SU-DHL-6 (cell line): ENCODE measurements around the gene CERS1.

Experiments
- H2AFZ ChIP-seq: fragments of 200-600 bp; sonication (generic); 2 replicates; pipeline ENCODE4 v1.6.1; 2014; ENCODE audit warnings: low read depth, mild to moderate bottlenecking, moderate library complexity, mixed read lengths, antibody characterized with exemption, low read length; ENCODE audit not compliant: severe bottlenecking
- H3F3A ChIP-seq: fragments of 200-600 bp; shearing (Covaris generic); 2 replicates; pipeline ENCODE4 v1.6.0; 2016; ENCODE audit warnings: antibody characterized with exemption, mild to moderate bottlenecking; ENCODE audit not compliant: insufficient read depth
- H3K27ac ChIP-seq: fragments of 200-600 bp; sonication (generic); 2 replicates; pipeline ENCODE4 v1.5.1; 2016; ENCODE audit warnings: low read depth, mild to moderate bottlenecking, low read length, moderate library complexity, mixed read lengths
- H3K27me3 ChIP-seq: fragments of 200-600 bp; sonication (generic), shearing (Covaris generic); 2 replicates; pipeline ENCODE4 v1.6.0; 2014; ENCODE audit warnings: mild to moderate bottlenecking, low read length
- H3K36me3 ChIP-seq: fragments of 200-600 bp; sonication (generic); 2 replicates; pipeline ENCODE4 v1.6.1; 2014; ENCODE audit warnings: mild to moderate bottlenecking, low read length, mixed read lengths
- H3K4me2 ChIP-seq: fragments of 300-600, 200-600 bp; shearing (Covaris generic), sonication (generic); 2 replicates; pipeline ENCODE4 v1.6.0; 2014; ENCODE audit warnings: low read length, low read depth, mild to moderate bottlenecking; ENCODE audit not compliant: poor library complexity, severe bottlenecking
- H3K4me3 ChIP-seq: fragments of 200-600 bp; sonication (generic); 2 replicates; pipeline ENCODE4 v1.5.1; 2014; ENCODE audit warnings: antibody characterized with exemption, low read length, mild to moderate bottlenecking, mixed read lengths; ENCODE audit not compliant: insufficient read depth, poor library complexity, severe bottlenecking
- H3K79me2 ChIP-seq: fragments of 200-600 bp; sonication (generic); 2 replicates; pipeline ENCODE4 v1.6.1; 2014; ENCODE audit warnings: mild to moderate bottlenecking, low read length, moderate library complexity; ENCODE audit not compliant: insufficient read depth
- H3K9ac ChIP-seq: fragments of 200-600 bp; sonication (generic); 2 replicates; pipeline ENCODE4 v1.7.0; 2014; ENCODE audit warnings: mild to moderate bottlenecking, low read length
- H3K9me2 ChIP-seq: fragments of 200-600 bp; sonication (generic); replicated peaks from 2 replicates; pipeline ENCODE4 v1.6.1; 2014; ENCODE audit warnings: low read length; ENCODE audit not compliant: insufficient read depth
- H3K9me3 ChIP-seq: fragments of 200-600 bp; sonication (generic); 2 replicates; pipeline ENCODE4 v1.6.1; 2014; ENCODE audit warnings: low read length, mixed read lengths; ENCODE audit not compliant: insufficient read depth
- H4K20me1 ChIP-seq: fragments of 200-600 bp; sonication (generic); 2 replicates; pipeline ENCODE4 v1.6.1; 2014; ENCODE audit warnings: low read depth, mild to moderate bottlenecking, antibody characterized with exemption, low read length, moderate library complexity, mixed read lengths
- EZH2phosphoT487 ChIP-seq: fragments of 200-600 bp; sonication (generic), shearing (Covaris generic); conservative IDR thresholded peaks from 2 replicates; pipeline ENCODE4 v1.6.1; 2018; ENCODE audit warnings: mild to moderate bottlenecking, antibody characterized with exemption, low read length, moderate library complexity, mixed read lengths
- TF ChIP-seq, protein P1 (sequence below): fragments of 200-600 bp; sonication (generic); IDR thresholded peaks from one replicate; pipeline ENCODE4 v1.5.1; 2017; ENCODE audit warnings: antibody characterized with exemption, mild to moderate bottlenecking, low read length, moderate library complexity; ENCODE audit not compliant: insufficient read depth, poor library complexity, severe bottlenecking

The CERS1 gene

DNA sequence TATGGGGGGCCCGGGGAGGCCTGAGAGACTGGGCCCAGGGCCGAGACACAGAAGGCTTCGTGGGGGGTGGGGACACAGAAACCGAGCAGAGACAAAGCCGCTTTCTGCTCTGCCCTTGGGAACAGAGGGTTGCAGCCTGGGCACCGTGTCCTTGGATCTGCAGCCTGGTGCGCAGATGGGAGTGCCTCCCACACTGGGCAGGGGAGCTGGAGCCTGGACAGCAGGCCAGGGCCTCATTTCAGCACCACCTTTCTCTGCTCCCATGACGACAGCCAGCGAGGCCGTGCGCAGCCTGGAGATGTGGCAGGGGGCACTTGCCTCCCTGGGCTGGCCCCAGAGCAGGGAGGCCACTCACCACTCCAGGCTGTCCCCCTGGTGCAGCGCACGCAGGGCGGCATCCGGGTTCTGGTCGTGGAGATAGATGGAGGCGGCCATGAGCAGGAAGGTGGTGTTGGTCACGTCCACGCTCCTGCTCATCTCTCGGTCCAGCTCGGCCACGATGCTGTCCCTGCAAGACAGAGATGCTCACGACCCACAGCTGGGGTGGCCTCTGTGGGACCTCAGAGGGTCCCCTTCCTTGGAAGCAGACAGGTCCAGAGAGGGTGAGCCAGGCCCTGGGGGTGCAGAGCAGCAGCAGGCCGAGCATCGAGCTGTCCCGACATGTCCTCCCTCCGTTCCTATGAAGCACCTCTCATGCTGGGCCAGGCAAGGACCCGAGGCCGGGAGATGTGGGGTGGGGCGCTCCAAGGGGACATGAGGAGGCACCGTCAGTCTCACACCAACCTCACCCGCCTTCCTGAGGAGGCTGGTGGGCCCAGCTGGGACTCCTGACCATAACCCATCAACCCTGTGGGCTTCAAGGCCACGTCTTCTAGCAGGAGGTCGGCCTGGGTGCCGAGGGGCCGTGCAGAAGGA, 10.9 kb upstream of the CERS1 start:
- no peaks in the 10 kb centered on the region for H3K27me3 ChIP-seq
- H3K79me2 ChIP-seq, result no peaks in the 10 kb centered on the region
- TF ChIP-seq, protein P1, sequence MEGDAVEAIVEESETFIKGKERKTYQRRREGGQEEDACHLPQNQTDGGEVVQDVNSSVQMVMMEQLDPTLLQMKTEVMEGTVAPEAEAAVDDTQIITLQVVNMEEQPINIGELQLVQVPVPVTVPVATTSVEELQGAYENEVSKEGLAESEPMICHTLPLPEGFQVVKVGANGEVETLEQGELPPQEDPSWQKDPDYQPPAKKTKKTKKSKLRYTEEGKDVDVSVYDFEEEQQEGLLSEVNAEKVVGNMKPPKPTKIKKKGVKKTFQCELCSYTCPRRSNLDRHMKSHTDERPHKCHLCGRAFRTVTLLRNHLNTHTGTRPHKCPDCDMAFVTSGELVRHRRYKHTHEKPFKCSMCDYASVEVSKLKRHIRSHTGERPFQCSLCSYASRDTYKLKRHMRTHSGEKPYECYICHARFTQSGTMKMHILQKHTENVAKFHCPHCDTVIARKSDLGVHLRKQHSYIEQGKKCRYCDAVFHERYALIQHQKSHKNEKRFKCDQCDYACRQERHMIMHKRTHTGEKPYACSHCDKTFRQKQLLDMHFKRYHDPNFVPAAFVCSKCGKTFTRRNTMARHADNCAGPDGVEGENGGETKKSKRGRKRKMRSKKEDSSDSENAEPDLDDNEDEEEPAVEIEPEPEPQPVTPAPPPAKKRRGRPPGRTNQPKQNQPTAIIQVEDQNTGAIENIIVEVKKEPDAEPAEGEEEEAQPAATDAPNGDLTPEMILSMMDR, result no peak
- no peak for TF ChIP-seq EZH2phosphoT487
- no peaks in the 10 kb centered on the region for H4K20me1 ChIP-seq
- H2AFZ ChIP-seq, result no peak overlapping the region
- H3K9ac ChIP-seq, result no peak overlapping the region
- no peak overlapping the region for H3K27ac ChIP-seq
- H3F3A ChIP-seq, result no peaks in the 10 kb centered on the region
- no peaks in the 10 kb centered on the region for H3K9me2 ChIP-seq
- no peaks in the 10 kb centered on the region for H3K9me3 ChIP-seq
- no peak overlapping the region for H3K4me2 ChIP-seq
- no peak overlapping the region for H3K4me3 ChIP-seq
- no peaks in the 10 kb centered on the region for H3K36me3 ChIP-seq

DNA sequence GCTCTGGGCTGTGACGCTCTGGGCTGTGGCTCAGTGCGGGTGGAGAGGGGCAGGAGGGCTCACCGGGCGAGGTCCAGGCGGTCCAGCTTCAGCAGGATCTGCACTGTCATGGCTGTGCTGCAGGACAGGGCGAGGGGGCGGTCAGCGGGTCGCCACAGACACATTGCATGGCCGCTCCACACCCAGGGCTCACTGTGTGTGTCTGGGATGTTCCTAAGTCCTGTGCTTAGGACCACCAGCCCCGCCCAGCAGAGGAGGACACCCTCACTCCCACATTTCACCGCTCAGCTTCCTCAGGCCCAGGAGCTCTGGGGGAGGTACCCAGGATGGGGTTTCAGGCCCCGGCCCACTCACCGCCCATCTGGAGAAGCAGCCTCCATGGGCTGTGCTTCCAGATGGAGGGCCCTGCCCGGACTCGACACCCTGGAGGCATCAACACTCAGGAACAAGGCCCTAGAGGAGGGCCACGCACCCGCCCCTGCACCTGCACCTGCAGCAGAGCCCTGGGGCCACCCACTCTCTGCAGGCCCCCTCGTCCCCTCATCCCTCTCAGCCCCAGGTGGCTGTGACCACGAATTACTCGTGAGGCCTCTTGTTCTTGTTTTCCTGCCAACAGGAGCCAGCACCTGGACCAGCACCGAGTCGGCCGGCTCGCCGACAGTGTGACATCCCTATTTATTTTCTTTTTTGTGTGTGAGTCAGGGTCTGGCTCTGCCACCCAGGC, 9.7 kb upstream of the CERS1 start:
- Histone ChIP-seq H3F3A (no peaks in the 10 kb centered on the region), H3K9ac (no peak overlapping the region), H3K9me3 (no peaks in the 10 kb centered on the region), H3K4me2 (no peak overlapping the region), H4K20me1 (no peaks in the 10 kb centered on the region), H3K27ac (no peak overlapping the region), H3K79me2 (no peaks in the 10 kb centered on the region), H3K4me3 (no peak overlapping the region), H2AFZ (no peak overlapping the region), H3K36me3 (no peaks in the 10 kb centered on the region), H3K9me2 (no peaks in the 10 kb centered on the region), H3K27me3 (no peaks in the 10 kb centered on the region)
- no peak for TF ChIP-seq EZH2phosphoT487
- TF ChIP-seq, protein P1, result no peak

- H4K20me1 ChIP-seq, result no peaks in the 10 kb centered on the region
- H3K9me2 ChIP-seq, result no peaks in the 10 kb centered on the region
- no peak overlapping the region for H3K4me2 ChIP-seq
- no peaks in the 10 kb centered on the region for H3F3A ChIP-seq
- H3K4me3 ChIP-seq, result no peak overlapping the region
- H3K79me2 ChIP-seq, result no peaks in the 10 kb centered on the region
- H3K27ac ChIP-seq, result no peak overlapping the region
- no peaks in the 10 kb centered on the region for H3K36me3 ChIP-seq
- H3K27me3 ChIP-seq, result no peaks in the 10 kb centered on the region
- H2AFZ ChIP-seq, result no peak overlapping the region
- H3K9ac ChIP-seq, result no peak overlapping the region
- TF ChIP-seq, protein P1, result no peak
- no peak for TF ChIP-seq EZH2phosphoT487
- no peaks in the 10 kb centered on the region for H3K9me3 ChIP-seq
Observed at GRCh38 chr19:18905058-18905456, 9.1 kb upstream of the CERS1 start.
